SU-DHL-6 (cell line): ENCODE data around the gene LRRTM3.

Source experiments
- CTCF ChIP-seq: fragments of 200-600 bp; sonication (generic); IDR thresholded peaks from one replicate; pipeline ENCODE4 v1.5.1; 2017; ENCODE audit warnings: antibody characterized with exemption, mild to moderate bottlenecking, low read length, moderate library complexity; ENCODE audit not compliant: insufficient read depth, poor library complexity, severe bottlenecking
- EZH2phosphoT487 ChIP-seq: fragments of 200-600 bp; sonication (generic), shearing (Covaris generic); conservative IDR thresholded peaks from 2 replicates; pipeline ENCODE4 v1.6.1; 2018; ENCODE audit warnings: mild to moderate bottlenecking, antibody characterized with exemption, low read length, moderate library complexity, mixed read lengths

- no peak for TF ChIP-seq CTCF
- no peak for TF ChIP-seq EZH2phosphoT487
Measured at GRCh38 chr10:66990143-66990830, 64.5 kb downstream of the LRRTM3 start.
